Endometrial microvascular endothelial cells (primary cell): Measurements from ENCODE around the gene ALDH18A1. TPM values are rescaled to one million over a fixed set of nuclear protein-coding genes. Genes with fewer than 3 reads are reported as not detected.

Experiments
- in situ Hi-C: cut with HindIII; loops from 2 replicates; pipeline ENCODE4 v1.10.0; 2017; ENCODE audit warnings: low sequenced_read_pairs, low pct_unique_long_range_greater_than_20kb; ENCODE audit errors: inconsistent ontology term
- total RNA-seq: library from RNA; depleted of rRNA; stranded (reverse); fragments of >200 nt; gene quantifications from one replicate; pipeline ENCODE4 v1.2.3, GENCODE V29; 2015; ENCODE audit errors: inconsistent ontology term

Gene ALDH18A1
- total RNA-seq, 1 donor from 2014 or later = 90.6 TPM

- in situ Hi-C loops = no loop called here
These were observed 51.9 kb downstream of the ALDH18A1 start for GRCh38 chr10:95604630-95605029.

- in situ Hi-C loops = no loop called here
These were observed 54.1 kb downstream of the ALDH18A1 start for GRCh38 chr10:95602382-95602781.

DNA sequence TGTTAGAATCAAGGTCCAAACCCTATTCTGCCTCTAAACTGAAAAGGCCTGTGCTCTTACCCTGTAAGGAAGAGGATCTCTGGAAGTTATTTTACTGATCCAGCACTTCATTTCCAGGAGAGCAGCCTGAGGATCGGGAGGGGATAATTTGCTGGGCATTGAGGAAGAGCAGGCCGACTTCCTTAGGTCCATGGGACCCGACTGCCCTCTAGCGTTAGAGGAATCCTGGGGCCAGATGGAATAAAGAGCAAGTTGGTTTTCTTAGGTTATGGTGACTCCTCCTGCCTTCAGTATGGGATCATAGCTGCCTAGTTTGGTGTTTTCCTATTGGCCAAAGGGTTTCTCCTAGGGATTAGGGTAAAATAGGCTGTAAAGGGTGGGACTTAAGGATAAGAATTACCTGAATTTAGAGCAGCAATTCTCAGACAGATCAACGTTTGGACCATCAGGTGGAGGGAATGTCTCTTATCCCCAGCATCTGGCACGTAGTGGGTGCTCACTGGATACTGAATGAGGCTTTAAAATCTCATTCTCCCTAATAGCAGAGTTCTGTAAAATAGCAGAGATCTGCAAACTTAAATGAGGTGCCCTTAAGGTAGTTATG lies 55.3 kb downstream of the ALDH18A1 start:
- in situ Hi-C loops = no loop called here

GRCh38 chr10:95600158-95600557 lies 56.4 kb downstream of the ALDH18A1 start:
- in situ Hi-C loops = no loop called here

GRCh38 chr10:95597788-95598187 lies 58.7 kb downstream of the ALDH18A1 start:
- in situ Hi-C loops = no loop called here

- in situ Hi-C loops = no loop called here
These were observed 68.5 kb downstream of the ALDH18A1 start for GRCh38 chr10:95588025-95588424.

- in situ Hi-C loops = no loop called here
These were observed 76.5 kb downstream of the ALDH18A1 start for GRCh38 chr10:95579835-95580535.

- in situ Hi-C loops = no loop called here
These were observed 77.2 kb downstream of the ALDH18A1 start for GRCh38 chr10:95579292-95579691.

DNA sequence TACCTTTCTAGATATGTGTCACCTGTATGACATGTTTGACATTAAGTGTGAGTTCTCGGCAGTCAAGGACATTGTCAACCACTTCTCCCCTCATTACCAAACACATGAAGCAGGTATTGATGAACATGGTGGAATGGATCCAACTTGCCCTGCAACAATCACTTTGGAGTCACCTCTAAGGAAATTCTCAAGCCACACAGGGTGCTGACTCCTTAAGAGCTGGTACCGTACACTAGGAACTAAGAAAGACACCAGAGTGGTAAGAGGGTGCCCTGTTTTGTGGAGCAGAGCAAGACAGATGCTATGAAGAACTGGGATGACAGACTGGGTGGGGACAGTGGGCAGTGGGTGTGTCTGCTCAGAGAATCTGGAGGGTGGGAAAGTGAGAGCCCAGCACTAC lies 77.9 kb downstream of the ALDH18A1 start:
- in situ Hi-C loops = no loop called here

- in situ Hi-C loops = no loop called here
These were observed 81.7 kb downstream of the ALDH18A1 start for GRCh38 chr10:95574649-95575365.

DNA sequence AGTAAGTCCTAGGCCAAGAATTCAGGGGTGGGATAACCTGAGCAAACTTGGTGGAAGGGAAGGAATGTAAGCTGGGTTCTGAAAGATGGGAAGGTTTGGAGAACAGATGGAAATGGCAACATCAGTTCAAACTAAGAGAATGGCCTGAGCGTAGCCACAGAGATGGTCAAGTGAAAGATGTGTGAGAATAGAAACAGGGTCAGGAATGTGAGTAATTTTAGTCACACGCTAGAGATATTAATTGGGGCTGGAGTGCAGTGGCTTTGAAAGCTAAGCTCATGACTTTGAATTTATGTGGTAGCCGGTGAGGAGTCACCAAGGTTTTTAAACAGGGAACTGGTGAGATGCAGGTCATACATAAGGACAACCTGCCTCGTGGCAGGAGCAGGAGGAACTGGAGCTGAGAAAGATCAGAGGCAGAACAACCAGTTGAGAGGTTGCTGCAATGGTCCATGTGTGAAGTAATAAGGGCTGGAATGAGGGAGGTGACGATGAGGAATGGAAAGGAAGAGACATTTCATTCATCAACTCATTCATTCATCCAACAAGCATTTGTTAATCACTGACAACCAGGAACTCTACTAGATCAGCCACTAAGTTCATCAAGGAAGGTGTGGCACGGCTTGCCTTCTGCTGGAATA lies 82.4 kb downstream of the ALDH18A1 start:
- in situ Hi-C loops = no loop called here

GRCh38 chr10:95573527-95573926 lies 83.0 kb downstream of the ALDH18A1 start:
- in situ Hi-C loops = no loop called here

GRCh38 chr10:95572131-95572820 lies 84.2 kb downstream of the ALDH18A1 start:
- in situ Hi-C loops = no loop called here

DNA sequence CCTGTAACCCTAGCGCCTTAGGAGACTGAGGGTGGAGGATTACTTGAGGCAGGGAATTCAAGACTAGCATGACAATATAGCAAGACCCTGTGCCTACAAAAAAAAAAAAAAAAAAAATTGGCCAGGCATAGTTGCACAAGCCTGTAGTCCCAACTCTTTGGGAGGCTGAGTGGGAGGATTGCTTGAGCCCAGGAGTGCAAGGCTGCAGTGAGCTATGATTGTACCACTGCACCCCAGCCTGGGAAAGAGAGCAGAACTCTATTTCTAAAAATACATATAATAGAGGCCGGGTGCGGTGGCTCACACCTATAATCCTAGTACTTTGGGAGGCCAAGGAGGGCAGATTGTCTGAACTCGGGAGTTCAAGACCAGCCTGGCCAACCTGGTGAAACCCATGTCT lies 85.1 kb downstream of the ALDH18A1 start:
- in situ Hi-C loops = no loop called here

- in situ Hi-C loops = no loop called here
These were observed 87.1 kb downstream of the ALDH18A1 start for GRCh38 chr10:95569368-95569767.

DNA sequence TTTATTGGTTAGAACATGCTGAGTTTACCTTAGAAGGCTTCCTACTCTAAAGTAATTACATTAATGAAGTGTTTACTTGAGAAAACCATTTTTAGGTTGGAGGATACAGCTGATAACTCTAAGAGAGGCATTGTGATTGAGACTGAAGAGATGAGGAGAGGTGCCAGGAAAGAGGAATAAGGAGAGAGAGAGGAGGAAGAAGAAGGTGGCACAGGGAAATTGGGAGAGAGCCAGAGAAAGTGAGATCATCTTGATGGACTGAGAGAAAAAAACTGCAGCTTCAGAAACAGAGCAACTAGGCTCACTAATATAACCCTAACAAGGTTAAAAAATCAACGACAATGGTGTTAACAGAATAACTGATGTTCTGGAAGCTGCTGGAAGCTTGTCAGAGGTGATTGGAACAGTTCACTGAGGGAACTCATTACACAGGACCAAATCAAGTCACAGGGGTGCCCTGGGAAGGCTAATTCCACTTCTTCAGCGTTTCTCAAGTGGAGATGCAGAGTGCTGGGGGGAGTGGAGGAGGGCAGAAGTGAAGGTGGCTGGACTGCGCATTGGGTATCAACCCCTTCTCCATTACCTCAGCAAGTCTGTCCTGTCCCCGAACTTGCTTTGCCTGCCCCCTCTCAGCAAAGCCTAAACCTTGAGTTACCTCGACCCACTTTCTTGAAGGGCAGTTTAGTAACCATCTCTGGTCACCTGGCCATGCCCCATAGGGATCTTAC lies 88.4 kb downstream of the ALDH18A1 start:
- in situ Hi-C loops = no loop called here

GRCh38 chr10:95566136-95566535 lies 90.4 kb downstream of the ALDH18A1 start:
- in situ Hi-C loops = no loop called here

- in situ Hi-C loops = no loop called here
These were observed 91.2 kb downstream of the ALDH18A1 start for GRCh38 chr10:95565336-95565735.
